IMR-90 (cell line): ENCODE measurements around the gene CD300LF.

ENCODE experiments used
- MAFK ChIP-seq: IDR thresholded peaks from 2 replicates; pipeline ENCODE4 v1.6.1; 2012; ENCODE audit warnings: low read depth, low read length, improper control_type of control experiment
- TF ChIP-seq, protein P1 (sequence below): conservative IDR thresholded peaks from 2 replicates; pipeline ENCODE4 v1.5.1; 2012; ENCODE audit warnings: mild to moderate bottlenecking, low read depth, low read length, improper control_type of control experiment

DNA sequence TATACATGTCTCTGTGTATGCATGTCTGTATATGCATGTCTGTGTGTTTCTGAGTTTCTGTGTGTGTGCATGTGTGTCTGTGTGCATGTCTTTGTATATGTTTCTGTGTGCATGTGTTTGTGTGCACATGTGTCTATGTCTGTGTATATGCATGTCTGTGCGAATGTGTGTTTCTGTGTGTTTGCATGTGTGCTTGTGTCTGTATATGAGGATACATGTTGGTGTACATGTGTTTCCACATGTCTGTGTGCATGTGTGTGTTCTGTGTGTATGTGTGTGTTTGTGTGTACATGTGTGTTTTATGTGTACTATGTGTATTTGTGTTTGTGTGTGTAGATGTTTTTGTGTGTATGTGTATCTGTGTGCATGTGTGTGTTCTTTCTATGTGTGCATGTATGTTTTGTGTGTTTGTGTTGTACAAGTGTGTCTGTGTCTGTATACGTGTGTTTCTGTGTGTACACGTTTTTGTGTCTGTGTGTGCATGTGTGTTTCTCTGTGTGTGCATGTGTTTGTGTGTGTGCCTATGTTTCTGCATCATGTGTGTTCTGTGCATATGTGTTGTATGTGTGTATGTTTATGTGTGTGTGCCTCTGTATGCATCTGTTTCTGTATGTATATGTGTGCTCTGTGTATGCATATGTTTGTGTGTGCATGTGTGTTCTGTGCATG lies 15.4 kb upstream of the CD300LF start:
- TF ChIP-seq, protein P1, sequence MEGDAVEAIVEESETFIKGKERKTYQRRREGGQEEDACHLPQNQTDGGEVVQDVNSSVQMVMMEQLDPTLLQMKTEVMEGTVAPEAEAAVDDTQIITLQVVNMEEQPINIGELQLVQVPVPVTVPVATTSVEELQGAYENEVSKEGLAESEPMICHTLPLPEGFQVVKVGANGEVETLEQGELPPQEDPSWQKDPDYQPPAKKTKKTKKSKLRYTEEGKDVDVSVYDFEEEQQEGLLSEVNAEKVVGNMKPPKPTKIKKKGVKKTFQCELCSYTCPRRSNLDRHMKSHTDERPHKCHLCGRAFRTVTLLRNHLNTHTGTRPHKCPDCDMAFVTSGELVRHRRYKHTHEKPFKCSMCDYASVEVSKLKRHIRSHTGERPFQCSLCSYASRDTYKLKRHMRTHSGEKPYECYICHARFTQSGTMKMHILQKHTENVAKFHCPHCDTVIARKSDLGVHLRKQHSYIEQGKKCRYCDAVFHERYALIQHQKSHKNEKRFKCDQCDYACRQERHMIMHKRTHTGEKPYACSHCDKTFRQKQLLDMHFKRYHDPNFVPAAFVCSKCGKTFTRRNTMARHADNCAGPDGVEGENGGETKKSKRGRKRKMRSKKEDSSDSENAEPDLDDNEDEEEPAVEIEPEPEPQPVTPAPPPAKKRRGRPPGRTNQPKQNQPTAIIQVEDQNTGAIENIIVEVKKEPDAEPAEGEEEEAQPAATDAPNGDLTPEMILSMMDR, result no peak
- TF ChIP-seq MAFK, result no peak
